Measurements from ENCODE around the gene ESYT1. TPM values are rescaled to one million over a fixed set of nuclear protein-coding genes. Genes with fewer than 3 reads are reported as not detected.
A peak's percentile ranks its signal among the peaks of the same experiment; 100 is the strongest.

ESYT1 gene
- total and polyA plus RNA-seq, 9 of the 15 experiments (the other 6 are each of a cell fraction or from before 2014, with no cell fraction given), result 132 to 420 (median 164) TPM

GRCh38 chr12:56126732-56127239 lies 1.3 kb upstream of the ESYT1 start (continued):
- TF ChIP-seq ETV1 (tag; conservative IDR thresholded peaks at IDR 0.05; ENCODE audit: low read depth) (peak; percentile 79), SMARCA5 (IDR thresholded peaks at IDR 0.05) (no peak), MYNN (IDR thresholded peaks at IDR 0.05) (0 out of 2 replicates have a peak, but pooled peaks have one; percentile 43), MYNN (CRISPR knock-in tag; IDR thresholded peaks at IDR 0.05) (no peak), USF2 (CRISPR knock-in tag; IDR thresholded peaks at IDR 0.05) (no peak), BRF2 (IDR thresholded peaks at IDR 0.05; ENCODE audit: borderline replicate concordance, insufficient read depth, insufficient read length) (no peak), RBM39 (optimal IDR thresholded peaks at IDR 0.05; ENCODE audit: low read depth, low read length) (no peak), NFIX (CRISPR knock-in tag; IDR thresholded peaks at IDR 0.05; ENCODE audit: low read depth) (no peak), SMARCA4 (IDR thresholded peaks at IDR 0.05) (peak; percentile 98), SFPQ (IDR thresholded peaks at IDR 0.05; ENCODE audit: low read depth, low read length) (no peak), DNMT1 (IDR thresholded peaks at IDR 0.05) (no peak), RUNX1 (IDR thresholded peaks at IDR 0.05; ENCODE audit: low read depth) (no peak), MXD1 (CRISPR knock-in tag; IDR thresholded peaks at IDR 0.05; ENCODE audit: borderline replicate concordance, poor library complexity, severe bottlenecking) (no peak), RBFOX2 (IDR thresholded peaks at IDR 0.05; ENCODE audit: low read depth, low read length) (peak; percentile 58), ATF7 (IDR thresholded peaks at IDR 0.05) (peak; percentile 50), HMG20A (CRISPR knock-in tag; conservative IDR thresholded peaks at IDR 0.05) (no peak), ZNF655 (CRISPR knock-in tag; IDR thresholded peaks at IDR 0.05) (no peak), GTF2A2 (tag; IDR thresholded peaks at IDR 0.05) (no peak), POLR2AphosphoS2 (IDR thresholded peaks at IDR 0.05; ENCODE audit: low read length) (no peak), ZNF140 (CRISPR knock-in tag; IDR thresholded peaks at IDR 0.05) (no peak), FIP1L1 (IDR thresholded peaks at IDR 0.05; ENCODE audit: low read depth, low read length, poor library complexity, severe bottlenecking) (no peak), ZNF589 (CRISPR knock-in tag; IDR thresholded peaks at IDR 0.05; ENCODE audit: low read depth) (peak; percentile 69; the same call in 1 of the 2 replicates), MEF2A (IDR thresholded peaks at IDR 0.05; ENCODE audit: control insufficient read depth, low read depth, low read length) (no peak), MECOM (CRISPR knock-in tag; IDR thresholded peaks at IDR 0.05) (peak; percentile 58; the same call in 1 of the 2 replicates), TCF7 (IDR thresholded peaks at IDR 0.05; ENCODE audit: borderline replicate concordance) (no peak), KDM1A (IDR thresholded peaks at IDR 0.05) (peak in 1 of 2 experiments; percentile 49; a peak in 2 of 4 replicates)

Data from K562 (cell line).